Measurements from ENCODE around the gene PPP5C.

PPP5C gene

GRCh38 chr19:46353730-46354528 lies 7.0 kb downstream of the PPP5C start:
- TF ChIP-seq, protein P1, sequence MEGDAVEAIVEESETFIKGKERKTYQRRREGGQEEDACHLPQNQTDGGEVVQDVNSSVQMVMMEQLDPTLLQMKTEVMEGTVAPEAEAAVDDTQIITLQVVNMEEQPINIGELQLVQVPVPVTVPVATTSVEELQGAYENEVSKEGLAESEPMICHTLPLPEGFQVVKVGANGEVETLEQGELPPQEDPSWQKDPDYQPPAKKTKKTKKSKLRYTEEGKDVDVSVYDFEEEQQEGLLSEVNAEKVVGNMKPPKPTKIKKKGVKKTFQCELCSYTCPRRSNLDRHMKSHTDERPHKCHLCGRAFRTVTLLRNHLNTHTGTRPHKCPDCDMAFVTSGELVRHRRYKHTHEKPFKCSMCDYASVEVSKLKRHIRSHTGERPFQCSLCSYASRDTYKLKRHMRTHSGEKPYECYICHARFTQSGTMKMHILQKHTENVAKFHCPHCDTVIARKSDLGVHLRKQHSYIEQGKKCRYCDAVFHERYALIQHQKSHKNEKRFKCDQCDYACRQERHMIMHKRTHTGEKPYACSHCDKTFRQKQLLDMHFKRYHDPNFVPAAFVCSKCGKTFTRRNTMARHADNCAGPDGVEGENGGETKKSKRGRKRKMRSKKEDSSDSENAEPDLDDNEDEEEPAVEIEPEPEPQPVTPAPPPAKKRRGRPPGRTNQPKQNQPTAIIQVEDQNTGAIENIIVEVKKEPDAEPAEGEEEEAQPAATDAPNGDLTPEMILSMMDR (IDR thresholded peaks at IDR 0.05; ENCODE audit: low read depth, low read length, missing control alignments), result no peak
- DNase-seq (ENCODE audit: extremely low read depth, low read depth), result no peak
- H3K4me3 ChIP-seq (replicated peaks; ENCODE audit: low read depth, low read length), result no peak overlapping the region

GRCh38 chr19:46355234-46356148 lies 8.6 kb downstream of the PPP5C start:
- DNase-seq (ENCODE audit: extremely low read depth, low read depth), result no peak
- no peak overlapping the region for H3K4me3 ChIP-seq (replicated peaks; ENCODE audit: low read depth, low read length)
- TF ChIP-seq, protein P1 (IDR thresholded peaks at IDR 0.05; ENCODE audit: low read depth, low read length, missing control alignments), result no peak

GRCh38 chr19:46356149-46357055 lies 9.5 kb downstream of the PPP5C start:
- no peak for DNase-seq (ENCODE audit: extremely low read depth, low read depth)
- H3K4me3 ChIP-seq (replicated peaks; ENCODE audit: low read depth, low read length), result no peak overlapping the region
- TF ChIP-seq, protein P1 (IDR thresholded peaks at IDR 0.05; ENCODE audit: low read depth, low read length, missing control alignments), result no peak

DNA sequence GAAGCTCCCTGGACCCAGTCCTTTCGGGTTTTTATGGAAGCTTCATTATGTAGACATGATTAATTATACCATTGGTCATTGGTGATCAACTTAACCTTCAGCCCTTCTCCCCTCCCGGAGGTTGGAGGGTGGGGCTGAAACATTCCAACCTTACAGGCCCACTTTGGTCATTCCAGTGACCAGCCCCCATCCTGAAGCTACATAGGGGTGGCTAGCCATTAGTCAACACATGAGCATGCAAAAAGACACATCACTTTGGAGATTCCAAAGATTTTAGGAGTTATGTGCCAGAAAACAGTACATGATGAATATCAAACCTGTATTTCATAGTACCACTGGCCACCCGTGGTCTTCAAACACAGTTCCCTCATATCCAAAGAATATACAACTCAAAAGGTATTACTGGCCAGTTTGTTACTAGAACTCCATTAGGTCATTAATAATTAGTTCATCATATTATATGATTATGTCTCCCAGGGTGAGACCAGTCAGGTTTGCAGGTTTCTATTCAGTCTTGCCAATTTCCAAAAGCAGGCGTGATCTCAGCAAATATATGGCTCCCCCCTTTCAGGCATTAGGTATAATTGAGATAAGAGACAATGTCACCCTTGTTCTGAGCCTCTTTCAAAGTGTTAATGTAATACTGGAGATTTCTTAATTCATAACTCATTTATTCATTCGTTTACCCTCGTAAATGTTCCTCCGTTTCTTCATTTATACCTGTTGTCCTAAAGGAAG lies 11.1 kb downstream of the PPP5C start:
- no peak for DNase-seq (ENCODE audit: extremely low read depth, low read depth)
- TF ChIP-seq, protein P1 (IDR thresholded peaks at IDR 0.05; ENCODE audit: low read depth, low read length, missing control alignments), result no peak
- no peak overlapping the region for H3K4me3 ChIP-seq (replicated peaks; ENCODE audit: low read depth, low read length)

DNA sequence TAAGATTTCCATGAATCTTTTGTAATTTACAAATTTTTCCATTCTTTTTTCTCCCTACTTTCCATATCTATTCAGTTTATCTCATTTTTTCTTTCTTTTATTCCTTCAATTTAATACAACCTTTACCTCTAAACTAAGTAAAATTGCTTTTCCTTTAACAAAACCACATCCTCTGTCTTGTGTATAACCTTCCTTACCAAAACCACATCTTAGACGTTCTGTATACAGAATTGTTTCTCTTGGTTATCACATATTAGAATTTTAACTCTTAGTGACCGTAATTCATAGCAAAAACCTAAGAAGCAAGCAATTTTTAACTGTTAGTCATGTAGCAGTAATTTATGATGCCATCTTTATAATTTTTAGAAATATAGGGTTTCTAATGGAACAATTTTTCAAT lies 15.0 kb downstream of the PPP5C start:
- no peak overlapping the region for H3K4me3 ChIP-seq (replicated peaks; ENCODE audit: low read depth, low read length)
- TF ChIP-seq, protein P1 (IDR thresholded peaks at IDR 0.05; ENCODE audit: low read depth, low read length, missing control alignments), result no peak
- DNase-seq (ENCODE audit: extremely low read depth, low read depth), result no peak
